Naive B cell (primary cell): Measurements from ENCODE around the gene POLR2L. TPM values are rescaled to one million over a fixed set of nuclear protein-coding genes. Genes with fewer than 3 reads are reported as not detected.
A peak's percentile ranks its signal among the peaks of the same experiment; 100 is the strongest.

Source experiments
- ATAC-seq, 2 donors: fragments of 150-1000 bp; cut with Tn5 transposase; 2 replicates each; pipeline ENCODE4 v1.10.0; 2021; ENCODE audit warnings: low read depth in 2 of 2, mild to moderate bottlenecking in 2 of 2, moderate library complexity in 2 of 2
- DNase-seq: peaks from one replicate; pipeline ENCODE4 v3.0.0; 2022
- H3K27ac Mint-ChIP-seq, 6 donors: one replicate each; pipeline ENCODE4 v1.8.0; 2020 to 2022; ENCODE audit warnings: mild to moderate bottlenecking in 6 of 6, mixed read lengths in 6 of 6, moderate library complexity in 5 of 6, inconsistent platforms in 2 of 6
- H3K27me3 Mint-ChIP-seq, 3 donors: one replicate each; pipeline ENCODE4 v1.8.0; 2021 to 2022; ENCODE audit warnings: mixed read lengths in 3 of 3, mild to moderate bottlenecking in 1 of 3
- H3K36me3 Mint-ChIP-seq, 2 donors: one replicate each; pipeline ENCODE4 v1.8.0; 2020 to 2022; ENCODE audit warnings: mixed read lengths in 2 of 2, inconsistent platforms in 1 of 2, mild to moderate bottlenecking in 1 of 2
- H3K4me1 Mint-ChIP-seq, 3 donors: one replicate each; pipeline ENCODE4 v1.8.0; 2020 to 2022; ENCODE audit warnings: mixed read lengths in 3 of 3, inconsistent platforms in 1 of 3, mild to moderate bottlenecking in 1 of 3, moderate library complexity in 1 of 3
- H3K4me3 Mint-ChIP-seq, 8 donors: one replicate each; pipeline ENCODE4 v1.8.0; 2020 to 2022; ENCODE audit warnings: mild to moderate bottlenecking in 8 of 8, mixed read lengths in 8 of 8, moderate library complexity in 8 of 8, inconsistent platforms in 2 of 8
- H3K9me3 Mint-ChIP-seq, 7 donors: one replicate each; pipeline ENCODE4 v1.8.0; 2020 to 2022; ENCODE audit warnings: mixed read lengths in 7 of 7, mild to moderate bottlenecking in 5 of 7, inconsistent platforms in 2 of 7, moderate library complexity in 1 of 7
- polyA plus RNA-seq, 6 donors: library from polyadenylated mRNA; unstranded; fragments of 300-500 nt; fragmentation: Illumina TruSeq; gene quantifications; one replicate each; pipeline ENCODE4 v1.2.3, GENCODE V29; 2021; ENCODE audit warnings: low read depth in 6 of 6

Gene POLR2L
- polyA plus RNA-seq, 6 donors from 2014 or later, result 41.3 to 68.4 (median 55.9) TPM

DNA sequence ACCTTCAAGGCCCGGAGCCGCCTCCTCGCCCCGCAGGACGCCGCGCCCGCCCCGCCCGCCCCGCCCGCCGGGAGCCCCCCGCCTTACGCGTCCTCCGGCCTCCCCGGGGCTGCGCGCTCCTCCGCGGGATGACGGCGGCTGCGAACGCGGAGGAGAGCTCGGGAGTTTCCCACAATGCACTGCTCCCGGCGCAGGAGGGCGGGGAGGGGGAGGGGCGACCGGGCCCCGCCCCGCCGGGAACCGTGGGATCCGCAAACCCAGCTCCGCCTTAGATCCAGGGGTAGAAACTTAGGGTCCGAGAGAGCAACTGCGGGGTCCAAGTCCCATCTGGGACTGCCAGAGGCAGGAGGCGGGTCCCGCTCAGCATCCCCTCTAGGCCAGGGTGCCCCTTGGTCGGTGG lies 52.4 kb downstream of the POLR2L start, which contains the start of gene CEND1:
Gene CEND1, minus strand, starts transcription at position 148 of the 400 bp plus-strand sequence. CDS start 1,514 bp downstream, outside the sequence.
- DNase-seq, result no peak
- peak in 1 of 2 donors; percentile 25 for ATAC-seq

More for the DNA sequence above, 52.4 kb downstream of the POLR2L start, which contains the start of gene CEND1:
- H3K4me3 Mint-ChIP-seq, result peak within 1 kb of the TSS in 1 of 8 donors; percentile 29
- H3K4me1 Mint-ChIP-seq, result peaks cover 0 to 13% (median 4%) of the 10 kb centered on the region in 3 donors
- H3K27ac Mint-ChIP-seq, result no peak within 1 kb of the TSS
- no peaks in the 10 kb centered on the region for H3K9me3 Mint-ChIP-seq
- no peaks in the 10 kb centered on the region for H3K27me3 Mint-ChIP-seq
- no peaks in the 10 kb centered on the region for H3K36me3 Mint-ChIP-seq

Other genes with a start within 250 kb of the POLR2L start
- 10 to 100 TPM; 28.5 to 89.8 (median 50.2) TPM for gene IRF7, start 226.6 kb downstream of the POLR2L start, polyA plus RNA-seq
- not detected for gene CDHR5, start 217.6 kb downstream of the POLR2L start, polyA plus RNA-seq
- gene SCT, start 215.3 kb downstream of the POLR2L start, polyA plus RNA-seq, result not detected
- not detected for gene DRD4, start 205.3 kb downstream of the POLR2L start, polyA plus RNA-seq
- 10 to 100 TPM; 16.7 to 39.8 (median 24.7) TPM for gene DEAF1, start 147.3 kb downstream of the POLR2L start, polyA plus RNA-seq
- gene TMEM80, start 146.7 kb downstream of the POLR2L start, polyA plus RNA-seq, result 10 to 100 TPM; 31.5 to 41.0 (median 36.6) TPM
- gene EPS8L2, start 136.3 kb downstream of the POLR2L start, polyA plus RNA-seq, result 1 to 10 TPM; 1.3 to 7.6 (median 3.3) TPM
- 100 to 1,000 TPM; 156 to 201 (median 164) TPM for gene TALDO1, start 95.1 kb downstream of the POLR2L start, polyA plus RNA-seq
- gene GATD1, start 65.0 kb downstream of the POLR2L start, polyA plus RNA-seq, result 10 to 100 TPM in 1 of 6 donors, 1 to 10 TPM in 4, not detected in 1; 4.5 to 14.1 (median 7.0) TPM
- not detected for gene CEND1, start 52.4 kb downstream of the POLR2L start, polyA plus RNA-seq
- gene SLC25A22, start 44.2 kb downstream of the POLR2L start, polyA plus RNA-seq, result 1 to 10 TPM; 6.8 to 9.4 (median 7.2) TPM
- gene PIDD1, start 37.3 kb downstream of the POLR2L start, polyA plus RNA-seq, result 1 to 10 TPM in 5 of 6 donors, not detected in 1; 2.6 to 6.2 (median 3.5) TPM
- 1,000 to 10,000 TPM; 1,447 to 3,573 (median 3,150) TPM for gene RPLP2, start 32.6 kb downstream of the POLR2L start, polyA plus RNA-seq
- 10 to 100 TPM; 13.0 to 49.9 (median 26.9) TPM for gene PNPLA2, start 23.6 kb downstream of the POLR2L start, polyA plus RNA-seq
- under 1 TPM in 3 of 6 donors, not detected in 3; 0.41 to 1.00 (median 0.55) TPM for gene CRACR2B, start 14.6 kb downstream of the POLR2L start, polyA plus RNA-seq
- 1 to 10 TPM; 1.2 to 5.8 (median 3.2) TPM for gene CD151, start 9.6 kb downstream of the POLR2L start, polyA plus RNA-seq
- 1 to 10 TPM in 5 of 6 donors, not detected in 1; 1.5 to 3.4 (median 2.8) TPM for gene TSPAN4, start 323 bp upstream of the POLR2L start, polyA plus RNA-seq
- 10 to 100 TPM; 39.0 to 69.7 (median 47.2) TPM for gene CHID1, start 68.3 kb upstream of the POLR2L start, polyA plus RNA-seq
- gene AP2A2, start 83.3 kb upstream of the POLR2L start, polyA plus RNA-seq, result 1 to 10 TPM; 3.3 to 9.2 (median 4.7) TPM
- gene MUC6, start 194.2 kb upstream of the POLR2L start, polyA plus RNA-seq, result under 1 TPM in 1 of 6 donors, not detected in 5; 0.04 TPM
- gene MUC2, start 232.3 kb upstream of the POLR2L start, polyA plus RNA-seq, result not detected